ENCODE data around the gene TMIE.
A peak's percentile ranks its signal among the peaks of the same experiment; 100 is the strongest.

Gene TMIE

GRCh38 chr3:46708401-46709156 lies 7.4 kb downstream of the TMIE start:
- no peak for DNase-seq (ENCODE audit: low spot score)

DNA sequence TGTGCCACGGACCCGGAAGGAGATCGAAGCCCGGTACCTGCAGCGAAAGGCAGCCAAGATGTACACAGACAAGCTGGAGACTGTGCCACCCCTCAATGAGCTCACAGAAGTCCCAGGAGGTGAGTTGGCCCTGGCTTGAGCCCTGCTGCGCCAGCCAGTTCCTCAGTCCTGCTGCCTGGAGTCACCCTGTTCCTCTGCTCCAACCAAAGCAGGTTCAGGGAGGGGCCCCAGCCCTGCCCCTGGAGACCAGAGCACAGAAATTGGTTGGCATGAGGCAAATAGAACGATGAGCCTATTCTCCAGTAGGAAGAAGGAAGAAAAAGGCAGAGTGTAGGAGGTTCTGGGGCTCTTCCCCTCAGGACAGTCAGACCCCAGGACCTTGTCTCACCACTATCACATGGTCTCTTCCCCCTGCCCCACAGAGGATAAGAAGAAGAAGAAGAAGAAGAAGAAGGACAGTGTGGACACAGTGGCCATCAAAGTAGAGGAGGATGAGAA lies 8.0 kb downstream of the TMIE start:
- DNase-seq (ENCODE audit: low spot score) = no peak

- no peak for DNase-seq (ENCODE audit: low spot score)
Observed at GRCh38 chr3:46709721-46710120, 8.5 kb downstream of the TMIE start.

GRCh38 chr3:46710229-46710628 lies 9.0 kb downstream of the TMIE start:
- no peak for DNase-seq (ENCODE audit: low spot score)

- DNase-seq (ENCODE audit: low spot score) = no peak
Observed at GRCh38 chr3:46710671-46711295, 9.6 kb downstream of the TMIE start.

- no peak for DNase-seq (ENCODE audit: low spot score)
Observed at GRCh38 chr3:46711305-46711704, 10.1 kb downstream of the TMIE start.

DNA sequence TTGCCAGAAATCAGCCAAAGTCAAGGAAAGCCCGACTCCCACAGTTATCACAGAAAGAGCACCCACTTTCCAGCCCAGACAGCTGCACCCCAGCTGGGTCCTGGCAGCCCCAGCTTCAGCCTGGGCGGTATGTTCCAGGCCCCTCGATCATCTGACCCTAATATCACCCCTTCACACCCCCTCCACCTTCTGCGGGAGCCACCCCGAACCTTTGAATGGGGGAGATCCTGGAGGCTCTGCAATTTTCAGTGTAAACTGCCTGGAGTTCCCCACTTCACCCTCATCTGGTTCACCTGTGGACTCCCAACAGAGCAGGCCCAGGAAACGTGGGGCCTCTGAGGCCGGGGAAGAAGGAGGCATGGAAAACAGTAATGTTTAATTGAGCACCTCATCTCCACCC lies 10.6 kb downstream of the TMIE start:
- no peak for DNase-seq (ENCODE audit: low spot score)

DNA sequence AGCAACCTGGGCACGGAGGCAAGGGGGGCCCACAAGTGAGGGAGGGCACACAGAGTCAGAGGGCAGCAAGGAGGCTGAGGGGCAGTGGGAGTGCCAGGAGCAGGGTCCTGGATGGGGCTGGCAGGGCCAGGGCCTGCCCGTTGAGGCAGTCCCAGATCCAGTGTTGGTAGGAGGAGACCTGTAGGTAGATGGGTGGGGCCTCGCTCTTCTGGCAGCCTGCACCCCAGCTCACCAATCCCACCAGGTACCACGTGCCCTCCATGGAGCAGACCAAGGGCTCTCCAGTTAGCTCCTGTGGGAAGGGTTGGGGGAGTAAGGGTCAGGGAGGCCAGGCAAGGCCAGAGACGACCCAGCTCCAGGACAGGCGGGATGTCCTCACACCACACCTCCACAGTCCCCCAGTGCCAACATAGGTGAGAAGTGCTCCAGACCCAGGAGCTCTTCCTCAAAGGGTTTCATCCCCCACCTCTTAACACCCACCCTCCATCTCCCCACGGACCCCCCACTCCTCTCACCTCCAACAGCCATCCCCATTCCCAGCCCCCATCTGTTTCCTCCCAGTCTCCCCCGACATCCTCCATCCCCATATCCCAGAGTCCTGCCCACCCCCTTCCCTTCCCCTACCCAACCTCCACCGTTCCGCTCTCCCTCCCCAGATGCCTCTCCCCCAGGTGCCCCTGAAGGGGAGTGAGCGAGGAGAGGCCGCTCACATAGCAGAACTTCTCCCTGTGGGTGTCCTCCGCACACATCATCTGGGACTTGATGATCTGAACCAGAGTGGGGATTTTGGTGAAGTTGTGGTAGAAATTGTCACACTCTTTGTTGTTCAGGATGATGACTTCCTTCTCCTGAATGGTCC lies 11.2 kb downstream of the TMIE start:
- no peak for DNase-seq (ENCODE audit: low spot score)

DNA sequence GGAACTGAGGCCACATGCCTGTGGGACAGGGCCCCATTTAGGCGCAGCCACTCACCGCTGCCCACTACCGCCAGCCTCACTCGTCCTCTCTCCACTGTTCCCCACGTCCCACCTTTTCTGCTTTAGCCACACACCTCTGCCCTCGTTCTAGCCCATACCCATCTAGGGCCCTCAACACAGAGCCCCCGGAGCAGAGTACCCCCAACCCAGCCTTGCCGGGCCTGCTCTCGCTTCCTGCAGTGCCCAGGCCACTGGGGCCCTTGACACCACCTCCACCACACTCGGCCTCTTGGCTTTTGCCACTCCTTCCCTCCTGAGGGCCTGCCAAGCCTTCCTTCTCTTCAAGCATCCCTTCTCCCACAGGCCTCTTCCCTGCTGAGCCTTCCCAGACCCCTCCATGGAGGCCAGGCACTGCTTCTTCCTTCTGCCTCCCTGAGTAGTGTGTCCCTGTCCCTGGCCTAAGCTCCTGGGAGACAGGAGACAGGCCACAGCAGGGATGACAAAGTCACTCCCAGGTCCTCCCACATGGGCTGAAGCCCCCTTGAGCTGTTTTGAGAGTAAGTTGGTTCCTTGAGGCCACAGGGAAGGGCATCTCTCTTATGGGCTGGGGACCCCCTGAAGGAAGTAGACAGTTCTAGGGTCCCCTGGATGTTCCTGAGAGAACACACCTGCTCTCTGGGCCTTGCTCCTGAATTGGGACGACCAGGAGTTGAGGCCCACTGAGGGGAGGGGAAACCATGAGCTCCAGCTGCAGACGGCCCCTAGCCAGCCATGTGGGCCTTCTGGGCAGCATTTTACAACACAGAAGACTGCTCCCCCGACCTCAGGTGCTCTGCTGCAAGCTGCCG lies 12.1 kb downstream of the TMIE start:
- DNase-seq (ENCODE audit: low spot score) = no peak

DNA sequence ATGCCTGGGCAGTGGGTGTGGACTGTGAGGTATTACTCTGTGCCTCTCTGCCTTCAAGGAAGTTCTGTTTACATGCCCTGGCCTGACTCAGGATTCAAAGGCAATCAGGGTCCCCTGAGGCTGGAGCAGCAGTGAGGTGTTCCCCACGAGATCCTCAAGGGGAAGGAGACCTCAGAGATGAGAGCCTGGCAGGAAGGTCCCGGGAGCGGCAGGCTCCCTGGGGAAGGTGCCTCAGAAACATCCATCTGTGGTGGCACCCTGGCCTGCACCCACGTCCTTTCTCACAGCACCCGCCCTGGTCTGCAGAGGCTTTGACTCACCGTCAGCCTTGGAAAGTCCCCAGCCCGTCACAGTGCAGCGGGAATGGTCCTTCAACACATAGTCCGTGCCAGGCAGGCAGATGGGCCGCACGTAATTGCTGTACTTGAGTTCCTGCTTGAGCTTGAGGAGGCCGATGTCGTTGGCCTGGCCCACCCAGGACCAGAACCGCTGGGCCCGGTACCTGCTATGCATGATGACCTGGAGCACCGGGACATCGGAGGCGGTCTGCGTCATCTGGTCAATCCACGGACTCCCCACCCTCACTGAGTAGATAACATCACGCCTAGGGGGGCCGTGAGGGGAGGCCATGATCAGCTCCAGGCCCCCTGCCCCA lies 12.8 kb downstream of the TMIE start:
- DNase-seq (ENCODE audit: low spot score) = no peak

GRCh38 chr3:46714728-46715506 lies 13.7 kb downstream of the TMIE start:
- DNase-seq (ENCODE audit: low spot score) = no peak

DNA sequence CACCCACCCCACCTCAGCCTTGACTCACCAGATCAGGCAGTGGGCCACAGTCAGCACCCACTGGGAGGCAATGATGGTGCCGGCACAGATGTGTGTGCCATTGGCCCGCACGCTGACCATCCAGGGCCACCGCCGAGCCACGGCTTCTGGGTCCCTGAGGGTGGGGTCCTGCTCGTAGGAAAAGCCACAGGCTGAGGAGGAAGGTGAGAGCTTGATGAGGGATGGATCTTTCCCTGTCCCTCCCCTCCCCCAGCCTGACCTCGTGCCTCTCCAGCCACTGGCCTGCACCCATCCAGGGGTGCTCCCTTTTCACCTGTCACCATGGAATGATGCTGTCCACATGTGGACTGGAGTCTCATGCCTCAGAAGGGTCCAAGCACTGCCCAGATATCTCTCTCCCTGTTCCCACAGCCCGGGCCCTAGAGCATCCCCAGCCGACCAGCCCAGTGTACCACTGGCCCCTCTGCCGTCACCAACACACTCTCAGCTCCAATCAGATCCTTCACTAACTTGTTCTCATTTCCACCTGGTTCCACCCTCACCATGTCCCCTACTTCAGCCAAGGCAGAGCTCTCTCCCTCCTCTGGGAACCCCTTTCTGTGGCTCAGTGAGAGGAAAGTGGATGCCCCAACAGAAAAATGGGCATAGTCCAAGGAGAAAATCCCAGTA lies 14.4 kb downstream of the TMIE start:
- DNase-seq (ENCODE audit: low spot score) = peak; percentile 17

GRCh38 chr3:46716461-46717441 lies 15.6 kb downstream of the TMIE start:
- DNase-seq (ENCODE audit: low spot score) = peak; percentile 23

DNA sequence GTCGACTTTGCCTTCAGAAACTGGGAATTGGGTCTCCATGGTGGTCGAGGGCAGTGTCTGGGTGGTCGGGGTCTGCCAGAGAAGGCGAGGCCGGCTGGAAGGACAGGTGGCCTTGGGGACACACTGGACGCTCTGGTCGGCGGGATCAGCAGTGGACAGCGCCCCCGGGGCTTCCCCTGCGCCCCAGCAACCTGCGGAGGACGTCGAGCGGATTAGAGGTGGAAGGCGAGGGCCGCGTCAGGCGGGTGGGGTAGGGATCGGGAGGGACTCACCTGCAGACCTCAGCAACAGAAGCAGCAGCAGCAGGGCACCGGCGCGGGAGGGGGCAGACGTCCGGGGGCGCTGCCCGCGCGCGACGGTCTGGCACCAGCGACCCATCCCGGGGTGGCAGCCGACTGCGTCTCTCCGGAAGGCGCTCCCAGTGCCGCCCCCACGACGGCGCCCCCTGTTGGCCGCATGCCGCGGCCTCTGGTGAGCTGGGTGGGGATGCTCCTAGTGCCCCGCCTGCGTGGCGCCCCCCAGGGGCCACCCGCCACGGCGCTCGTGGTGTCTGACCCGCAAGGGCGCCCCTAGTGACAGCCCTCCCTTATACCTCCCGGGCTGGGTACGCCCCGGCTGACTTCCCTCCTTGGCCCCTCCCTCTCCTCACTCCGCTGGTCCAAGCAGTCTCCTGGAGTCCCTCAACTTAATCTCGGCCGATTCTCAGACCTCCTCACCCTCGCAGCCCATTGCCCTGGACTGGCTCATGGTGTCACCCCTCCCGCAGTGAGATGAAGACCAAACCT lies 16.4 kb downstream of the TMIE start, which contains the start of gene PRSS50:
Gene PRSS50, minus strand, starts transcription at position 423 of the 785 bp plus-strand sequence. Its CDS starts 45 bp downstream, at position 378.
- DNase-seq (ENCODE audit: low spot score) = peak; percentile 40

- DNase-seq (ENCODE audit: low spot score) = no peak
Observed at GRCh38 chr3:46719044-46719565, 17.9 kb downstream of the TMIE start.

DNA sequence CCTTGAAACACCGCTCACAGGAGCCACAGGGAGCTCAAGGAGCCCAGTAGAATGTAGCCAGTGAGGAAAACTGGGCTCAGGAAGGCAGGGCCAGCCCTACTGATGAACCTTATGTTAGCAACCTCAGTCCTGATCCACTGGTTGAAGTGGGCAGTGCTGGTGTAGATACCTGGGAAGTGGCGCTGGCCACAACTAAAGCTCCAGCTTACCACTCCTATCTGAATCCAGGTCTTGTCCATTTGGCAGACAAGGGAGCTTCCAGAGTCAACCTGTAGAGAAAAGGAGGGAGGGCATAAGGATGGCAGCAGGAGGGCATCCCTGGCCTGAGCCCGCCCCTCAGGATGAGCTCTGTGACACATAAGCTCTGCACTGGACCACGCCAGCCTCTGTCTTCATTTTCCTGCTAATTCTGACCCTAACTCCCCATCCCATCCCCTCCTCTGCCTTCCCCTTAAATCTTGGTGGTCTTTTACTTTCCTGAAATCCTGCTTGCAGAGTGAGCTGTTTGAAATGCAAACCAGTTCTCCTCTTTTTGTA lies 18.6 kb downstream of the TMIE start:
- peak; percentile 12 for DNase-seq (ENCODE audit: low spot score)

GRCh38 chr3:46721009-46721408 lies 19.8 kb downstream of the TMIE start:
- DNase-seq (ENCODE audit: low spot score) = no peak
